CD4-positive, alpha-beta T cell treated with Interleukin-4 for 1 hour (primary cell): Measurements from ENCODE around the gene FTO.

Experiments
- DNase-seq, 2 donors: peaks; one replicate each; pipeline ENCODE4 v3.0.0-alpha.2; 2020 to 2022

The FTO gene

GRCh38 chr16:53756275-53756996, 52.5 kb downstream of the FTO start:
- DNase-seq, result no peak

- DNase-seq, result no peak
These were observed 54.1 kb downstream of the FTO start for GRCh38 chr16:53757971-53758609.

- DNase-seq, result no peak
These were observed 58.2 kb downstream of the FTO start for GRCh38 chr16:53761962-53762703.

- DNase-seq, result no peak
These were observed 62.5 kb downstream of the FTO start for GRCh38 chr16:53766304-53767016.

- no peak for DNase-seq
These were observed 64.2 kb downstream of the FTO start for GRCh38 chr16:53768167-53768566.

GRCh38 chr16:53768593-53768992, 64.6 kb downstream of the FTO start:
- DNase-seq, result no peak

GRCh38 chr16:53769185-53769584, 65.2 kb downstream of the FTO start:
- DNase-seq, result no peak

- no peak for DNase-seq
These were observed 65.8 kb downstream of the FTO start for GRCh38 chr16:53769787-53770186.

GRCh38 chr16:53770641-53771040, 66.7 kb downstream of the FTO start:
- no peak for DNase-seq

- DNase-seq, result no peak
These were observed 67.9 kb downstream of the FTO start for GRCh38 chr16:53771655-53772497.

- no peak for DNase-seq
These were observed 69.3 kb downstream of the FTO start for GRCh38 chr16:53773150-53773846.

- no peak for DNase-seq
These were observed 69.9 kb downstream of the FTO start for GRCh38 chr16:53773881-53774280.

- DNase-seq, result no peak
These were observed 71.3 kb downstream of the FTO start for GRCh38 chr16:53775106-53775820.

- no peak for DNase-seq
These were observed 72.0 kb downstream of the FTO start for GRCh38 chr16:53775821-53776431.

GRCh38 chr16:53779186-53779585, 75.2 kb downstream of the FTO start:
- no peak for DNase-seq

- DNase-seq, result no peak
These were observed 76.1 kb downstream of the FTO start for GRCh38 chr16:53780051-53780450.

GRCh38 chr16:53781023-53781605, 77.2 kb downstream of the FTO start:
- DNase-seq, result no peak

GRCh38 chr16:53782148-53782547, 78.2 kb downstream of the FTO start:
- no peak for DNase-seq

GRCh38 chr16:53784291-53784690, 80.3 kb downstream of the FTO start:
- DNase-seq, result no peak

GRCh38 chr16:53785044-53785443, 81.1 kb downstream of the FTO start:
- no peak for DNase-seq
